HUES64 (cell line): ENCODE results near the gene GFPT2.

Experiments
- H3K27ac ChIP-seq: 2 replicates; pipeline ENCODE4 v1.7.0; 2013; ENCODE audit warnings: low read depth, low read length, inconsistent platforms
- H3K27me3 ChIP-seq: 2 replicates; pipeline ENCODE4 v1.6.1; 2013; ENCODE audit warnings: mild to moderate bottlenecking, low read length; ENCODE audit not compliant: insufficient read depth
- H3K36me3 ChIP-seq: 2 replicates; pipeline ENCODE4 v1.6.1; 2013; ENCODE audit warnings: mild to moderate bottlenecking, low read length; ENCODE audit not compliant: insufficient read depth
- H3K4me1 ChIP-seq: 2 replicates; pipeline ENCODE4 v1.6.1; 2013; ENCODE audit warnings: mild to moderate bottlenecking, low read length, moderate library complexity; ENCODE audit not compliant: insufficient read depth
- H3K4me3 ChIP-seq: 2 replicates; pipeline ENCODE4 v1.5.1; 2013; ENCODE audit warnings: mild to moderate bottlenecking, low read length, moderate library complexity
- H3K9ac ChIP-seq: 2 replicates; pipeline ENCODE4 v1.6.1; 2013; ENCODE audit warnings: mild to moderate bottlenecking, low read depth, low read length
- H3K9me3 ChIP-seq: 2 replicates; pipeline ENCODE4 v1.6.1; 2013; ENCODE audit warnings: low read depth, low read length; ENCODE audit not compliant: insufficient read depth
- WGBS: fragments of 150-250, 120-280 bp; methylation state at CpG from one replicate; pipeline ENCODE4 v1.1.7; 2013; ENCODE audit warnings: missing lambda C conversion rate; 5-methylcytosine and 5-hydroxymethylcytosine counted together

Gene GFPT2

DNA sequence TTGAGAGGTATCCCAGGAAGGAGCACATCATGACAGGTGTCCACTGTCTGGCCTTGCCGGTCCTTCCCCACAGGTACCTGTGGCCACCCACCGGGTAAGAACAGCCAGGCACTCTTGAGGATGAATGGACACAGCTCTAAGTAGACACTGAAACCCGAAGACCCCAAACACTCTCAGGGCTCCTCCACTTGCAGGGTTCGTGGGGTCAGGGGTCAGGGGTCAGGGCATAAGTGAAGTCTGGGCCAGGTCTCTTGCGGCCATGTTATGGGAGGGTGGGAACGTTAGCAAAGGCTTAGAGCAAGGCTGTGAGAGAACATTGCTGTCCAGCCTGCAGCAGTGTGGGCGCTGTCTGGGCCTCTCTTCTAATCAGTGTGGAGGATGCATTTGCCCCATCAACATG lies 101.2 kb downstream of the GFPT2 start:
- Histone ChIP-seq H3K9me3 (peaks cover 57% of the 10 kb centered on the region), H3K9ac (no peak overlapping the region), H3K27ac (no peak overlapping the region), H3K4me1 (no peaks in the 10 kb centered on the region), H3K27me3 (no peaks in the 10 kb centered on the region), H3K4me3 (no peak overlapping the region), H3K36me3 (peaks cover 86% of the 10 kb centered on the region)
- 94% methylated on average over 7 of the region's 7 CpGs for WGBS

DNA sequence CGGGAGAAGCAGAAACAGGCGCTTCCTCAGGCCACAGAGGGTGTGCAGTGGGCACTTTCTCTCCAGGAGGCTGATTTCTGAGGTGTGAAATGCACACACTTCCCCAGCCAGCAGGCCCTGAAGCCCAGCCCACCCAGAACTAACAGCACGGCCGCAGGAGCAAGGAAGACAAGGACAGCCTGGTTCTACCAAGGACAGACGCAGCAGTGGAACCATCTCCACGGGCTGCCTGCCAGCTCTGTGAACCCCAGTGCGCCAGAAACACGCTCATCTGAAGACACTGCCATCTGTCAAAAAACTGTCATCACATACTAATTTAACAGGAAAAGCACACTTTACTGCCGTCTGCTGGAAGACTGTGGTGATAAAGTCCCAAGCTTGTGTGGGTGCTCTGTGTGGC lies 102.0 kb downstream of the GFPT2 start:
- Histone ChIP-seq H3K9me3 (peaks cover 50% of the 10 kb centered on the region), H3K27ac (no peak overlapping the region), H3K4me1 (no peaks in the 10 kb centered on the region), H3K9ac (no peak overlapping the region), H3K4me3 (no peak overlapping the region), H3K36me3 (peaks cover 86% of the 10 kb centered on the region), H3K27me3 (no peaks in the 10 kb centered on the region)
- 95% methylated on average over 8 of the region's 9 CpGs for WGBS
